Measurements from ENCODE around the gene WDR74. TPM values are rescaled to one million over a fixed set of nuclear protein-coding genes. Genes with fewer than 3 reads are reported as not detected.
A peak's percentile ranks its signal among the peaks of the same experiment; 100 is the strongest.

The WDR74 gene
- total and polyA plus RNA-seq, 9 of the 15 experiments (the other 6 are each of a cell fraction or from before 2014, with no cell fraction given), result 32.7 to 210 (median 114) TPM

GRCh38 chr11:62855571-62856332 lies 16.4 kb upstream of the WDR74 start (continued):
- peak; percentile 48; the same call in 1 of the 2 replicates for TF ChIP-seq ZBTB9 (CRISPR knock-in tag; IDR thresholded peaks at IDR 0.05)
- TF ChIP-seq CUX1 (CRISPR knock-in tag; IDR thresholded peaks at IDR 0.05), result no peak
- no peak for TF ChIP-seq TCFL5 (CRISPR knock-in tag; conservative IDR thresholded peaks at IDR 0.05)
- TF ChIP-seq ILF3 (IDR thresholded peaks at IDR 0.05; ENCODE audit: borderline replicate concordance), result peak; percentile 97
- peak; percentile 35; the same call in 1 of the 2 replicates for TF ChIP-seq PKNOX1 (IDR thresholded peaks at IDR 0.05)
- TF ChIP-seq TBP (optimal IDR thresholded peaks at IDR 0.05; ENCODE audit: low read depth, low read length), result no peak
- no peak for TF ChIP-seq ZNF518B (CRISPR knock-in tag; IDR thresholded peaks at IDR 0.05)
- 0 out of 2 replicates have a peak, but pooled peaks have one; percentile 23 for TF ChIP-seq TCF7L2 (IDR thresholded peaks at IDR 0.05; ENCODE audit: low read depth, low read length)
- TF ChIP-seq ZFP1 (CRISPR knock-in tag; IDR thresholded peaks at IDR 0.05), result no peak
- no peak; the same call in 1 of the 2 replicates for TF ChIP-seq FOXJ2 (tag; IDR thresholded peaks at IDR 0.05)
- TF ChIP-seq ZNF696 (CRISPR knock-in tag; conservative IDR thresholded peaks at IDR 0.05), result 0 out of 2 replicates have a peak, but pooled peaks have one; percentile 46
- peak in 1 of 2 experiments; percentile 85; a peak in 2 of 4 replicates for TF ChIP-seq CSDE1 (IDR thresholded peaks at IDR 0.05)
- no peak; the same call in 1 of the 2 replicates for TF ChIP-seq CBFA2T3 (IDR thresholded peaks at IDR 0.05)
- TF ChIP-seq TSC22D4 (tag; IDR thresholded peaks at IDR 0.05), result no peak
- TF ChIP-seq ZNF41 (CRISPR knock-in tag; conservative IDR thresholded peaks at IDR 0.05), result peak; percentile 61; the same call in 1 of the 2 replicates
- peak; percentile 81 for TF ChIP-seq CREB1 (IDR thresholded peaks at IDR 0.05)
- TF ChIP-seq CREB1 (CRISPR knock-in tag; IDR thresholded peaks at IDR 0.05), result peak; percentile 89

Measured in K562 (cell line).